AG10803 (cell line): ENCODE data around the gene KRTAP1-3.
"Not testable (repeated sequence)": the region's sequence is repeated elsewhere in the genome, so short reads cannot be mapped to it uniquely, and the experiment has no call there.

Experiments used
- DNase-seq: peaks from one replicate; pipeline ENCODE4 v3.0.0; 2010; ENCODE audit warnings: low read depth
- H3K4me3 ChIP-seq: 2 replicates; pipeline ENCODE4 v1.5.1; 2011; ENCODE audit warnings: mild to moderate bottlenecking, low read length, control low read depth
- CTCF ChIP-seq: conservative IDR thresholded peaks from 2 replicates; pipeline ENCODE4 v1.5.1; 2011; ENCODE audit warnings: mild to moderate bottlenecking, low read length, control low read depth, inconsistent platforms

KRTAP1-3 gene

GRCh38 chr17:41042953-41043352, 8.3 kb upstream of the KRTAP1-3 start:
- no peak for TF ChIP-seq CTCF
- no peak overlapping the region for H3K4me3 ChIP-seq
- DNase-seq: no peak

GRCh38 chr17:41040783-41041571, 6.3 kb upstream of the KRTAP1-3 start, which contains the start of gene KRTAP1-1:
KRTAP1-1 (minus strand) TSS chr17:41041450; CDS start chr17:41041397, 53 bp downstream.
- peak; percentile 36 for TF ChIP-seq CTCF
- DNase-seq: peak; percentile 65
- H3K4me3 ChIP-seq: not testable (repeated sequence)

- TF ChIP-seq CTCF: no peak
- no peak overlapping the region for H3K4me3 ChIP-seq
- DNase-seq: no peak
Observed at GRCh38 chr17:41037853-41038350, 3.2 kb upstream of the KRTAP1-3 start.

GRCh38 chr17:41029633-41030245, 4.9 kb downstream of the KRTAP1-3 start, which contains the start of gene KRTAP1-4:
KRTAP1-4 (minus strand) TSS chr17:41030195; CDS start chr17:41030078, 117 bp downstream.
- no peak for TF ChIP-seq CTCF

GRCh38 chr17:41026715-41027471, 7.8 kb downstream of the KRTAP1-3 start, which contains the start of gene KRTAP1-5:
KRTAP1-5 (minus strand) TSS chr17:41027208; CDS start chr17:41027155, 53 bp downstream.
- no peak for TF ChIP-seq CTCF
- H3K4me3 ChIP-seq: no peak within 1 kb of the TSS
- peak; percentile 95 for DNase-seq

More at GRCh38 chr17:41029633-41030245, 4.9 kb downstream of the KRTAP1-3 start, which contains the start of gene KRTAP1-4:
- H3K4me3 ChIP-seq: no peak within 1 kb of the TSS
- DNase-seq: no peak

GRCh38 chr17:41024697-41025096, 10.0 kb downstream of the KRTAP1-3 start:
- DNase-seq: peak; percentile 63
- TF ChIP-seq CTCF: no peak
- no peak overlapping the region for H3K4me3 ChIP-seq
